H9 (cell line): ENCODE results near the gene CAMTA1. TPM values are rescaled to one million over a fixed set of nuclear protein-coding genes. Genes with fewer than 3 reads are reported as not detected.

Experiments used
- DNase-seq: peaks from one replicate; pipeline ENCODE4 v3.0.0-alpha.2; 2017
- H2AFZ ChIP-seq: one replicate; pipeline ENCODE4 v1.6.1; 2013; ENCODE audit warnings: mild to moderate bottlenecking, low read length, control low read depth, moderate library complexity
- H2AK5ac ChIP-seq: 2 replicates; pipeline ENCODE4 v1.6.1; 2013; ENCODE audit warnings: low read length, control low read depth, mixed read lengths; ENCODE audit not compliant: insufficient read length
- H2BK120ac ChIP-seq: one replicate; pipeline ENCODE4 v1.6.1; 2013; ENCODE audit warnings: low read depth, mild to moderate bottlenecking, low read length, control low read depth, inconsistent platforms; ENCODE audit not compliant: poor library complexity, severe bottlenecking
- H2BK12ac ChIP-seq: 2 replicates; pipeline ENCODE4 v1.6.1; 2013; ENCODE audit warnings: low read length, control low read depth, mixed read lengths, low read depth; ENCODE audit not compliant: insufficient read length
- H2BK15ac ChIP-seq: 2 replicates; pipeline ENCODE4 v1.6.1; 2013; ENCODE audit warnings: low read depth, low read length, control low read depth
- H2BK20ac ChIP-seq: one replicate; pipeline ENCODE4 v1.6.1; 2013; ENCODE audit warnings: low read depth, mild to moderate bottlenecking, low read length, control low read depth, inconsistent platforms; ENCODE audit not compliant: poor library complexity, severe bottlenecking
- H2BK5ac ChIP-seq: 2 replicates; pipeline ENCODE4 v1.6.1; 2013; ENCODE audit warnings: low read length, control low read depth, mixed read lengths; ENCODE audit not compliant: insufficient read length
- H3K14ac ChIP-seq: 2 replicates; pipeline ENCODE4 v1.6.1; 2013; ENCODE audit warnings: low read length, control low read depth; ENCODE audit not compliant: insufficient read depth
- H3K18ac ChIP-seq: 2 replicates; pipeline ENCODE4 v1.6.1; 2013; ENCODE audit warnings: low read depth, mild to moderate bottlenecking, mixed read lengths, low read length, control low read depth; ENCODE audit not compliant: insufficient read length
- H3K23ac ChIP-seq: 2 replicates; pipeline ENCODE4 v1.6.1; 2013; ENCODE audit warnings: low read length, control low read depth, mixed read lengths, low read depth; ENCODE audit not compliant: insufficient read length
- H3K23me2 ChIP-seq: 2 replicates; pipeline ENCODE4 v1.6.1; 2013; ENCODE audit warnings: low read depth, mild to moderate bottlenecking, mixed read lengths, low read length, control low read depth; ENCODE audit not compliant: insufficient read length, poor library complexity, severe bottlenecking
- H3K27ac ChIP-seq: 2 replicates; pipeline ENCODE4 v1.5.1; 2013; ENCODE audit warnings: low read length, control low read depth, mixed read lengths, low read depth; ENCODE audit not compliant: insufficient read length
- H3K27me3 ChIP-seq: 2 replicates; pipeline ENCODE4 v1.6.1; 2013; ENCODE audit warnings: low read length, control low read depth, inconsistent platforms; ENCODE audit not compliant: insufficient read depth
- H3K4ac ChIP-seq: 2 replicates; pipeline ENCODE4 v1.6.1; 2013; ENCODE audit warnings: low read depth, mild to moderate bottlenecking, control low read depth, inconsistent platforms, low read length, moderate library complexity
- H3K4me1 ChIP-seq: 2 replicates; pipeline ENCODE4 v1.6.1; 2013; ENCODE audit warnings: low read length, control low read depth, inconsistent platforms; ENCODE audit not compliant: insufficient read depth
- H3K4me2 ChIP-seq: 2 replicates; pipeline ENCODE4 v1.6.1; 2013; ENCODE audit warnings: low read length, control low read depth, mixed read lengths; ENCODE audit not compliant: insufficient read length, insufficient read depth
- H3K56ac ChIP-seq: 2 replicates; pipeline ENCODE4 v1.6.1; 2013; ENCODE audit warnings: low read depth, mild to moderate bottlenecking, mixed read lengths, low read length, control low read depth; ENCODE audit not compliant: insufficient read length
- H3K79me1 ChIP-seq: 2 replicates; pipeline ENCODE4 v1.6.1; 2013; ENCODE audit warnings: low read depth, mild to moderate bottlenecking, moderate library complexity, low read length, control low read depth, inconsistent platforms; ENCODE audit not compliant: insufficient read depth, poor library complexity, severe bottlenecking
- H3K79me2 ChIP-seq: 2 replicates; pipeline ENCODE4 v1.6.1; 2013; ENCODE audit warnings: low read length, control low read depth, inconsistent platforms; ENCODE audit not compliant: insufficient read depth
- H3K9ac ChIP-seq: 2 replicates; pipeline ENCODE4 v1.6.1; 2013; ENCODE audit warnings: low read length, control low read depth, mixed read lengths; ENCODE audit not compliant: insufficient read length; ENCODE audit errors: extremely low read depth
- H3K9me3 ChIP-seq: one replicate; pipeline ENCODE4 v1.6.1; 2013; ENCODE audit warnings: low read depth, low read length, inconsistent platforms; ENCODE audit not compliant: control insufficient read depth
- H3T11ph ChIP-seq: one replicate; pipeline ENCODE4 v1.6.1; 2013; ENCODE audit warnings: mild to moderate bottlenecking, low read length, control low read depth, inconsistent platforms
- H4K20me1 ChIP-seq: one replicate; pipeline ENCODE4 v1.6.1; 2013; ENCODE audit not compliant: control insufficient read depth, insufficient read length, insufficient read depth
- H4K5ac ChIP-seq: 2 replicates; pipeline ENCODE4 v1.6.1; 2013; ENCODE audit warnings: low read depth, mild to moderate bottlenecking, mixed read lengths, low read length, control low read depth; ENCODE audit not compliant: insufficient read length
- H4K8ac ChIP-seq: replicated peaks from 2 replicates; pipeline ENCODE4 v1.6.1; 2013; ENCODE audit warnings: low read length, control low read depth, mixed read lengths, low read depth; ENCODE audit not compliant: insufficient read length
- H4K91ac ChIP-seq: 2 replicates; pipeline ENCODE4 v1.6.1; 2013; ENCODE audit warnings: low read depth, mild to moderate bottlenecking, moderate library complexity, mixed read lengths, low read length, control low read depth; ENCODE audit not compliant: insufficient read length
- H3K27ac Mint-ChIP-seq, 3 experiments: 2 replicates in 2 of 3; 3 replicates in 1 of 3; pipeline ENCODE4 v1.8.0; 2020 to 2021; ENCODE audit warnings: mixed read lengths in 3 of 3, mild to moderate bottlenecking in 1 of 3, moderate library complexity in 1 of 3
- H3K27me3 Mint-ChIP-seq: 2 replicates; pipeline ENCODE4 v1.8.0; 2021; ENCODE audit warnings: low read depth, mild to moderate bottlenecking, moderate library complexity, mixed read lengths
- H3K36me3 Mint-ChIP-seq, 3 experiments: 2 replicates in 2 of 3; 3 replicates in 1 of 3; pipeline ENCODE4 v1.8.0; 2020 to 2021; ENCODE audit warnings: low read depth in 3 of 3, mixed read lengths in 3 of 3; ENCODE audit not compliant: insufficient read depth in 1 of 3
- H3K4me1 Mint-ChIP-seq, 2 experiments: 2 replicates each; pipeline ENCODE4 v1.8.0; 2020; ENCODE audit warnings: mixed read lengths in 2 of 2
- H3K4me3 Mint-ChIP-seq, 2 experiments: 2 replicates in 1 of 2; 3 replicates in 1 of 2; pipeline ENCODE4 v1.8.0; 2020 to 2021; ENCODE audit warnings: mild to moderate bottlenecking in 2 of 2, mixed read lengths in 2 of 2, moderate library complexity in 1 of 2
- H3K9me3 Mint-ChIP-seq, 2 experiments: 2 replicates in 1 of 2; 3 replicates in 1 of 2; pipeline ENCODE4 v1.8.0; 2020; ENCODE audit warnings: mild to moderate bottlenecking in 2 of 2, mixed read lengths in 2 of 2, moderate library complexity in 1 of 2
- WGBS: extraction: QIAGEN DNeasy Blood & Tissue Kit; methylation state at CpG from one replicate; pipeline ENCODE4 v1.1.7; 2013; ENCODE audit warnings: missing lambda C conversion rate, low lambda C conversion rate, mixed read lengths; ENCODE audit not compliant: insufficient read length; ENCODE audit errors: extremely low coverage; 5-methylcytosine and 5-hydroxymethylcytosine counted together
- total RNA-seq: library from RNA; stranded (reverse); gene quantifications from 2 replicates; pipeline ENCODE4 v1.2.1, GENCODE V29; 2021
- TF ChIP-seq, protein P1 (sequence below): fragments of 200-600 bp; sonication (generic); conservative IDR thresholded peaks from 3 replicates; pipeline ENCODE4 v1.8.0; 2021; ENCODE audit warnings: antibody characterized with exemption, mild to moderate bottlenecking

CAMTA1 gene
- total RNA-seq, 1 experiment from 2014 or later: 115 TPM

- no peak overlapping the region for H3K18ac ChIP-seq
- no peak overlapping the region for H3K27ac ChIP-seq
- H3K4me2 ChIP-seq: peak overlapping the region; percentile 53
- no peak overlapping the region for H2BK120ac ChIP-seq
- no peak overlapping the region for H3K4ac ChIP-seq
- DNase-seq: no peak
- H3K9me3 ChIP-seq: no peaks in the 10 kb centered on the region
- no peak overlapping the region for H3K9ac ChIP-seq
- H3K27me3 ChIP-seq: no peaks in the 10 kb centered on the region
- TF ChIP-seq, protein P1, sequence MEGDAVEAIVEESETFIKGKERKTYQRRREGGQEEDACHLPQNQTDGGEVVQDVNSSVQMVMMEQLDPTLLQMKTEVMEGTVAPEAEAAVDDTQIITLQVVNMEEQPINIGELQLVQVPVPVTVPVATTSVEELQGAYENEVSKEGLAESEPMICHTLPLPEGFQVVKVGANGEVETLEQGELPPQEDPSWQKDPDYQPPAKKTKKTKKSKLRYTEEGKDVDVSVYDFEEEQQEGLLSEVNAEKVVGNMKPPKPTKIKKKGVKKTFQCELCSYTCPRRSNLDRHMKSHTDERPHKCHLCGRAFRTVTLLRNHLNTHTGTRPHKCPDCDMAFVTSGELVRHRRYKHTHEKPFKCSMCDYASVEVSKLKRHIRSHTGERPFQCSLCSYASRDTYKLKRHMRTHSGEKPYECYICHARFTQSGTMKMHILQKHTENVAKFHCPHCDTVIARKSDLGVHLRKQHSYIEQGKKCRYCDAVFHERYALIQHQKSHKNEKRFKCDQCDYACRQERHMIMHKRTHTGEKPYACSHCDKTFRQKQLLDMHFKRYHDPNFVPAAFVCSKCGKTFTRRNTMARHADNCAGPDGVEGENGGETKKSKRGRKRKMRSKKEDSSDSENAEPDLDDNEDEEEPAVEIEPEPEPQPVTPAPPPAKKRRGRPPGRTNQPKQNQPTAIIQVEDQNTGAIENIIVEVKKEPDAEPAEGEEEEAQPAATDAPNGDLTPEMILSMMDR: no peak
- H3K36me3 Mint-ChIP-seq: no peaks in the 10 kb centered on the region
- H3K23me2 ChIP-seq: peaks cover 10% of the 10 kb centered on the region
- H3K27me3 Mint-ChIP-seq: peaks cover 12% of the 10 kb centered on the region
- H3K56ac ChIP-seq: no peak overlapping the region
- no peak overlapping the region for H4K8ac ChIP-seq
- no peak overlapping the region for H2AK5ac ChIP-seq
- peaks cover 41 to 50% of the 10 kb centered on the region in 2 experiments for H3K4me1 Mint-ChIP-seq
- H3K27ac Mint-ChIP-seq: peak overlapping the region in 2 of 3 experiments; percentile 14 to 72; a peak in 2 of 7 replicates
- H4K20me1 ChIP-seq: no peaks in the 10 kb centered on the region
- no peak overlapping the region for H2BK5ac ChIP-seq
- H3K9me3 Mint-ChIP-seq: no peaks in the 10 kb centered on the region
- H3K4me1 ChIP-seq: no peaks in the 10 kb centered on the region; the same call in 1 of the 2 replicates
- H3K14ac ChIP-seq: no peak overlapping the region
- no CpG with 5 or more reads among the region's 5 CpGs for WGBS
- no peak overlapping the region for H3K23ac ChIP-seq
- H2BK15ac ChIP-seq: no peak overlapping the region
- no peaks in the 10 kb centered on the region for H3K79me1 ChIP-seq
- H4K91ac ChIP-seq: no peak overlapping the region
- no peak overlapping the region for H2BK20ac ChIP-seq
- peak overlapping the region; percentile 70 to 78 for H3K4me3 Mint-ChIP-seq
- no peak overlapping the region for H2BK12ac ChIP-seq
- no peak overlapping the region for H3T11ph ChIP-seq
- no peaks in the 10 kb centered on the region for H3K79me2 ChIP-seq
- H4K5ac ChIP-seq: no peak overlapping the region
- H2AFZ ChIP-seq: no peak overlapping the region
These were observed 178.7 kb downstream of the CAMTA1 start for GRCh38 chr1:6963912-6964307.
